Coronary artery (tissue), 2 donors: ENCODE data around the gene UBAC1.

Experiments
- DNase-seq: peaks from one replicate; pipeline ENCODE4 v3.0.0-alpha.2; 2017; ENCODE audit warnings: low spot score
- H3K27ac ChIP-seq, 2 donors: fragments of 200-600 bp; sonication (generic); one replicate each; pipeline ENCODE4 v1.5.1; 2016 to 2019
- H3K4me3 ChIP-seq: fragments of 200-600 bp; sonication (generic); 2 replicates; pipeline ENCODE4 v1.5.1; 2016; ENCODE audit warnings: mild to moderate bottlenecking, moderate library complexity
- CTCF ChIP-seq: fragments of 200-600 bp; sonication (generic); IDR thresholded peaks from one replicate; pipeline ENCODE4 v1.5.1; 2019; ENCODE audit warnings: antibody characterized with exemption

UBAC1 gene

GRCh38 chr9:135933114-135933513 is 28.1 kb downstream of the UBAC1 start:
- no peak overlapping the region for H3K27ac ChIP-seq
- DNase-seq, result no peak
- TF ChIP-seq CTCF, result no peak
- no peak overlapping the region for H3K4me3 ChIP-seq

- no peak overlapping the region for H3K4me3 ChIP-seq
- H3K27ac ChIP-seq, result no peak overlapping the region
- DNase-seq, result no peak
- TF ChIP-seq CTCF, result no peak
Observed at GRCh38 chr9:135932656-135933055, 28.5 kb downstream of the UBAC1 start.

- H3K27ac ChIP-seq, result no peak overlapping the region
- TF ChIP-seq CTCF, result no peak
- no peak overlapping the region for H3K4me3 ChIP-seq
- no peak for DNase-seq
Observed at GRCh38 chr9:135931349-135931820, 29.8 kb downstream of the UBAC1 start.

- DNase-seq, result no peak
- H3K27ac ChIP-seq, result no peak overlapping the region
- TF ChIP-seq CTCF, result no peak
- H3K4me3 ChIP-seq, result no peak overlapping the region
Observed at GRCh38 chr9:135930446-135931345, 30.5 kb downstream of the UBAC1 start.

GRCh38 chr9:135929656-135930445 is 31.3 kb downstream of the UBAC1 start:
- no peak for TF ChIP-seq CTCF
- H3K4me3 ChIP-seq, result no peak overlapping the region
- DNase-seq, result no peak
- H3K27ac ChIP-seq, result no peak overlapping the region

- Histone ChIP-seq H3K27ac (no peak overlapping the region), H3K4me3 (no peak overlapping the region)
- no peak for TF ChIP-seq CTCF
- no peak for DNase-seq
Observed at GRCh38 chr9:135928731-135929655, 32.2 kb downstream of the UBAC1 start.
